HepG2 (cell line): Measurements from ENCODE around the gene RPL41. TPM values are rescaled to one million over a fixed set of nuclear protein-coding genes. Genes with fewer than 3 reads are reported as not detected.

Source experiments
- AGO1 ChIP-seq: fragments of 200-400 bp; formaldehyde crosslinking; IDR thresholded peaks from 2 replicates; pipeline ENCODE4 v1.6.1; 2017; ENCODE audit warnings: mild to moderate bottlenecking, low read depth, low read length, moderate library complexity; ENCODE audit not compliant: poor library complexity, severe bottlenecking
- KDM1A ChIP-seq: IDR thresholded peaks from 2 replicates; pipeline ENCODE4 v1.6.1; 2016; ENCODE audit warnings: missing compliant biosample characterization
- MEF2D ChIP-seq: sonication (generic); formaldehyde crosslinking; IDR thresholded peaks from 2 replicates; pipeline ENCODE4 v1.5.1; 2020; ENCODE audit warnings: mild to moderate bottlenecking, missing genetic modification reagents
- NFAT5 ChIP-seq: sonication (generic); formaldehyde crosslinking; IDR thresholded peaks from 2 replicates; pipeline ENCODE4 v1.4.0; 2020; ENCODE audit warnings: missing genetic modification reagents
- PATZ1 ChIP-seq: sonication (generic); formaldehyde crosslinking; IDR thresholded peaks from 2 replicates; pipeline ENCODE4 v1.4.0; 2020; ENCODE audit warnings: missing genetic modification reagents
- ZHX2 ChIP-seq, 2 experiments: sonication (generic) in 1 of 2; formaldehyde crosslinking in 1 of 2; IDR thresholded peaks; 2 replicates each; pipeline versions ENCODE4 v1.6.1 to v1.9.0; 2014 to 2022; ENCODE audit warnings: antibody characterized with exemption in 1 of 2, borderline replicate concordance in 1 of 2, inconsistent platforms in 1 of 2, low read depth in 1 of 2, missing genetic modification reagents in 1 of 2
- ZNF280D ChIP-seq: sonication (generic); formaldehyde crosslinking; IDR thresholded peaks from 2 replicates; pipeline ENCODE4 v1.5.1; 2020; ENCODE audit warnings: mild to moderate bottlenecking, missing genetic modification reagents
- ZNF432 ChIP-seq: sonication (generic); formaldehyde crosslinking; IDR thresholded peaks from 2 replicates; pipeline ENCODE4 v1.5.0; 2020; ENCODE audit warnings: missing genetic modification reagents, mild to moderate bottlenecking, borderline replicate concordance
- ZNF761 ChIP-seq: sonication (generic); formaldehyde crosslinking; conservative IDR thresholded peaks from 2 replicates; pipeline ENCODE4 v1.4.0; 2020; ENCODE audit warnings: mild to moderate bottlenecking, missing genetic modification reagents
- ZNF772 ChIP-seq: sonication (generic); formaldehyde crosslinking; IDR thresholded peaks from 2 replicates; pipeline ENCODE4 v1.5.0; 2020; ENCODE audit warnings: mild to moderate bottlenecking, missing genetic modification reagents
- polyA plus RNA-seq, 8 experiments: library from polyadenylated mRNA; depleted of rRNA in 3 of 8; stranded (reverse) in 7 of 8; unstranded in 1 of 8; fragments of >200 nt; fragmentation: Illumina TruSeq in 4 of 8; extraction: Trizol in 4 of 8; gene quantifications; 2 replicates each; pipeline versions ENCODE4 v1.2.1 to v1.2.3, GENCODE V29; 2011 to 2016; ENCODE audit warnings: low read depth in 4 of 8, missing spikeins in 1 of 8, mixed read lengths in 1 of 8; ENCODE audit not compliant: insufficient read depth in 1 of 8
- total RNA-seq, 5 experiments: library from RNA; depleted of rRNA; stranded (reverse); fragments of >200 nt; fragmentation: Illumina TruSeq; extraction: Trizol; gene quantifications; 2 replicates each; pipeline ENCODE4 v1.2.3, GENCODE V29; 2016; ENCODE audit warnings: low read depth in 1 of 5

The RPL41 gene
- total and polyA plus RNA-seq, 2 of the 13 experiments (the other 11 are each of a cell fraction or from before 2014, with no cell fraction given), result 4,012 to 7,670 TPM

- peak; percentile 58; the same call in 1 of the 2 replicates for TF ChIP-seq ZHX2 (IDR thresholded peaks at IDR 0.05; ENCODE audit: low read depth)
- no peak for TF ChIP-seq ZHX2 (CRISPR knock-in tag; IDR thresholded peaks at IDR 0.05; ENCODE audit: borderline replicate concordance)
- peak; percentile 66; the same call in 1 of the 2 replicates for TF ChIP-seq PATZ1 (CRISPR knock-in tag)
- TF ChIP-seq ZNF280D (CRISPR knock-in tag), result no peak
- peak; percentile 87 for TF ChIP-seq AGO1
- no peak for TF ChIP-seq KDM1A
- no peak for TF ChIP-seq ZNF761 (CRISPR knock-in tag)
- no peak for TF ChIP-seq NFAT5 (CRISPR knock-in tag)
- no peak for TF ChIP-seq ZNF432 (CRISPR knock-in tag)
- TF ChIP-seq ZNF772 (CRISPR knock-in tag), result no peak; the same call in 1 of the 2 replicates
- TF ChIP-seq MEF2D (CRISPR knock-in tag), result peak; percentile 28; the same call in 1 of the 2 replicates
Observed at GRCh38 chr12:56158029-56158925, 41.8 kb downstream of the RPL41 start, which contains the start of gene MYL6 (continued).
